ENCODE results near the gene MAP4K2.

The MAP4K2 gene

GRCh38 chr11:64794526-64794925 is 8.5 kb downstream of the MAP4K2 start:
- no peaks in the 10 kb centered on the region for H3K27me3 ChIP-seq (ENCODE audit: insufficient read depth, low read length)
- H3K4me2 ChIP-seq (ENCODE audit: low read length): no peak overlapping the region
- H3K4me3 ChIP-seq (ENCODE audit: low read depth, low read length, poor library complexity, severe bottlenecking): no peak overlapping the region
- H3K9ac ChIP-seq (ENCODE audit: low read length): no peak overlapping the region
- H3F3A ChIP-seq (ENCODE audit: insufficient read depth, low read length): no peaks in the 10 kb centered on the region
- H3K9me2 ChIP-seq (ENCODE audit: low read depth, low read length): no peaks in the 10 kb centered on the region
- no peaks in the 10 kb centered on the region for H4K20me1 ChIP-seq (ENCODE audit: insufficient read depth, low read length)
- peaks cover 4% of the 10 kb centered on the region for H3K4me1 ChIP-seq (ENCODE audit: insufficient read depth, low read length, severe bottlenecking)
- no peak overlapping the region for H2AFZ ChIP-seq (ENCODE audit: low read length)
- H3K27ac ChIP-seq (ENCODE audit: low read depth, low read length, poor library complexity, severe bottlenecking): no peak overlapping the region
- no peaks in the 10 kb centered on the region for H3K9me3 ChIP-seq (ENCODE audit: low read length)
- no peak for TF ChIP-seq EZH2 (IDR thresholded peaks at IDR 0.05; ENCODE audit: borderline replicate concordance, low read length)
- TF ChIP-seq CTCF (IDR thresholded peaks at IDR 0.05; ENCODE audit: low read length): no peak
- H3K79me2 ChIP-seq (ENCODE audit: insufficient read depth, low read length): no peaks in the 10 kb centered on the region
- H3K36me3 ChIP-seq (ENCODE audit: insufficient read depth, low read length): peaks cover 45% of the 10 kb centered on the region

GRCh38 chr11:64793271-64794160 is 9.5 kb downstream of the MAP4K2 start:
- H3K36me3 ChIP-seq (ENCODE audit: insufficient read depth, low read length): peaks cover 44% of the 10 kb centered on the region
- H4K20me1 ChIP-seq (ENCODE audit: insufficient read depth, low read length): no peaks in the 10 kb centered on the region
- no peak overlapping the region for H3K27ac ChIP-seq (ENCODE audit: low read depth, low read length, poor library complexity, severe bottlenecking)
- H3K9ac ChIP-seq (ENCODE audit: low read length): no peak overlapping the region
- H3K9me3 ChIP-seq (ENCODE audit: low read length): no peaks in the 10 kb centered on the region
- H3K4me1 ChIP-seq (ENCODE audit: insufficient read depth, low read length, severe bottlenecking): no peaks in the 10 kb centered on the region
- H3K9me2 ChIP-seq (ENCODE audit: low read depth, low read length): no peaks in the 10 kb centered on the region
- no peaks in the 10 kb centered on the region for H3K79me2 ChIP-seq (ENCODE audit: insufficient read depth, low read length)
- no peak overlapping the region for H3K4me2 ChIP-seq (ENCODE audit: low read length)
- no peaks in the 10 kb centered on the region for H3K27me3 ChIP-seq (ENCODE audit: insufficient read depth, low read length)
- no peaks in the 10 kb centered on the region for H3F3A ChIP-seq (ENCODE audit: insufficient read depth, low read length)
- TF ChIP-seq CTCF (IDR thresholded peaks at IDR 0.05; ENCODE audit: low read length): no peak
- H3K4me3 ChIP-seq (ENCODE audit: low read depth, low read length, poor library complexity, severe bottlenecking): no peak overlapping the region
- no peak overlapping the region for H2AFZ ChIP-seq (ENCODE audit: low read length)

GRCh38 chr11:64792482-64792881 is 10.5 kb downstream of the MAP4K2 start:
- H3K27ac ChIP-seq (ENCODE audit: low read depth, low read length, poor library complexity, severe bottlenecking): no peak overlapping the region
- H3K36me3 ChIP-seq (ENCODE audit: insufficient read depth, low read length): peaks cover 46% of the 10 kb centered on the region
- H3K9me2 ChIP-seq (ENCODE audit: low read depth, low read length): no peaks in the 10 kb centered on the region
- H2AFZ ChIP-seq (ENCODE audit: low read length): no peak overlapping the region
- no peak overlapping the region for H3K9ac ChIP-seq (ENCODE audit: low read length)
- no peak overlapping the region for H3K4me3 ChIP-seq (ENCODE audit: low read depth, low read length, poor library complexity, severe bottlenecking)
- H3K79me2 ChIP-seq (ENCODE audit: insufficient read depth, low read length): no peaks in the 10 kb centered on the region
- H3K4me2 ChIP-seq (ENCODE audit: low read length): no peak overlapping the region
- no peaks in the 10 kb centered on the region for H3F3A ChIP-seq (ENCODE audit: insufficient read depth, low read length)
- H3K27me3 ChIP-seq (ENCODE audit: insufficient read depth, low read length): no peaks in the 10 kb centered on the region
- no peaks in the 10 kb centered on the region for H3K9me3 ChIP-seq (ENCODE audit: low read length)
- peaks cover 5% of the 10 kb centered on the region for H3K4me1 ChIP-seq (ENCODE audit: insufficient read depth, low read length, severe bottlenecking)
- TF ChIP-seq EZH2 (IDR thresholded peaks at IDR 0.05; ENCODE audit: borderline replicate concordance, low read length) (no peak), CTCF (IDR thresholded peaks at IDR 0.05; ENCODE audit: low read length) (no peak)
- no peaks in the 10 kb centered on the region for H4K20me1 ChIP-seq (ENCODE audit: insufficient read depth, low read length)
